H1 (cell line): ENCODE data around the gene OLR1.
"Not testable (repeated sequence)": the region's sequence is repeated elsewhere in the genome, so short reads cannot be mapped to it uniquely, and the experiment has no call there.

Experiments used
- CTCF ChIP-seq, 3 experiments: IDR thresholded peaks; 1 replicate in 2 of 3; 2 replicates in 1 of 3; pipeline versions ENCODE4 v1.5.1 to v1.6.1; 2011; ENCODE audit warnings: low read length in 3 of 3, mild to moderate bottlenecking in 3 of 3, inconsistent platforms in 2 of 3, low read depth in 1 of 3, moderate library complexity in 1 of 3; ENCODE audit not compliant: insufficient read depth in 1 of 3; ENCODE audit errors: control extremely low read depth in 1 of 3
- EZH2 ChIP-seq: fragments of 200-600 bp; sonication (generic); IDR thresholded peaks from 2 replicates; pipeline ENCODE4 v1.7.1; 2012; ENCODE audit warnings: low read depth, mild to moderate bottlenecking, moderate library complexity, low read length, inconsistent platforms; ENCODE audit not compliant: severe bottlenecking
- GABPA ChIP-seq: IDR thresholded peaks from 2 replicates; pipeline ENCODE4 v1.6.1; 2011; ENCODE audit warnings: mild to moderate bottlenecking, low read length, moderate library complexity, borderline replicate concordance; ENCODE audit not compliant: insufficient read depth
- HDAC2 ChIP-seq, 2 experiments: fragments of 300-600 bp in 1 of 2; sonication (generic) in 1 of 2; IDR thresholded peaks; 2 replicates each; pipeline ENCODE4 v1.6.1; 2011 to 2012; ENCODE audit warnings: low read depth in 2 of 2, low read length in 2 of 2, mild to moderate bottlenecking in 2 of 2, moderate library complexity in 2 of 2, borderline replicate concordance in 1 of 2, inconsistent platforms in 1 of 2
- MAX ChIP-seq: IDR thresholded peaks from 2 replicates; pipeline ENCODE4 v1.6.1; 2012; ENCODE audit warnings: inconsistent platforms
- POLR2A ChIP-seq, 2 experiments: IDR thresholded peaks; 1 replicate in 1 of 2; 2 replicates in 1 of 2; pipeline ENCODE4 v1.6.1; 2011; ENCODE audit warnings: low read depth in 2 of 2, low read length in 2 of 2, mild to moderate bottlenecking in 2 of 2; ENCODE audit errors: control extremely low read depth in 1 of 2
- POLR2AphosphoS5 ChIP-seq: IDR thresholded peaks from 2 replicates; pipeline ENCODE4 v1.6.1; 2011; ENCODE audit warnings: low read depth, low read length
- RNF2 ChIP-seq: fragments of 200-900, 300-1000 bp; sonication (generic); IDR thresholded peaks from 2 replicates; pipeline ENCODE4 v1.7.1; 2016; ENCODE audit warnings: borderline replicate concordance, low read depth, mild to moderate bottlenecking, antibody characterized with exemption, low read length; ENCODE audit not compliant: poor library complexity, severe bottlenecking; ENCODE audit errors: missing control alignments
- SP2 ChIP-seq: IDR thresholded peaks from 2 replicates; pipeline ENCODE4 v1.6.1; 2012; ENCODE audit warnings: mild to moderate bottlenecking, low read length, inconsistent platforms
- SUZ12 ChIP-seq: fragments of 200-600 bp; sonication (generic); IDR thresholded peaks from 2 replicates; pipeline ENCODE4 v1.6.1; 2012; ENCODE audit warnings: mild to moderate bottlenecking, inconsistent platforms, low read length, moderate library complexity, mixed read lengths

- not testable (repeated sequence) for TF ChIP-seq RNF2; SP2; MAX; HDAC2 (IDR thresholded peaks at IDR 0.05; ENCODE audit: borderline replicate concordance in 1 of 2, low read depth in 2 of 2, low read length in 2 of 2); GABPA; SUZ12; POLR2AphosphoS5; CTCF (IDR thresholded peaks at IDR 0.05; ENCODE audit: control extremely low read depth in 1 of 3, insufficient read depth in 1 of 3, low read depth in 1 of 3, low read length in 3 of 3); POLR2A (IDR thresholded peaks at IDR 0.05; ENCODE audit: control extremely low read depth in 1 of 2, low read depth in 2 of 2, low read length in 2 of 2); EZH2
These were observed 44.0 kb upstream of the OLR1 start for GRCh38 chr12:10215946-10216345.
